GM12878 (cell line): ENCODE measurements around the gene SIGLEC11.

Source experiments
- CEBPB ChIP-seq, 2 experiments: fragments of 150-350 bp in 1 of 2; IDR thresholded peaks; 2 replicates each; pipeline ENCODE4 v1.6.1; 2012 to 2014; ENCODE audit warnings: low read depth in 2 of 2, low read length in 2 of 2, borderline replicate concordance in 1 of 2, inconsistent platforms in 1 of 2
- CHD4 ChIP-seq: fragments of 200-600 bp; sonication (generic); IDR thresholded peaks from 2 replicates; pipeline ENCODE4 v1.6.1; 2016; ENCODE audit warnings: mild to moderate bottlenecking
- CREB1 ChIP-seq: IDR thresholded peaks from 2 replicates; pipeline ENCODE4 v1.6.1; 2012; ENCODE audit warnings: low read depth, mild to moderate bottlenecking, inconsistent platforms
- EZH2 ChIP-seq: IDR thresholded peaks from 2 replicates; pipeline ENCODE4 v1.6.1; 2012; ENCODE audit warnings: low read depth, mild to moderate bottlenecking, control low read depth, inconsistent platforms, low read length, borderline replicate concordance; ENCODE audit not compliant: control insufficient read depth
- MXI1 ChIP-seq: fragments of 150-350 bp; IDR thresholded peaks from 2 replicates; pipeline ENCODE4 v1.6.1; 2011; ENCODE audit warnings: low read depth, mild to moderate bottlenecking, inconsistent platforms, low read length, improper control_type of control experiment
- TAF1 ChIP-seq: IDR thresholded peaks from 2 replicates; pipeline ENCODE4 v1.6.1; 2011; ENCODE audit warnings: mild to moderate bottlenecking, low read depth, low read length, borderline replicate concordance
- ZNF217 ChIP-seq: fragments of 450-650 bp; IDR thresholded peaks from 2 replicates; pipeline ENCODE4 v1.6.1; 2017; ENCODE audit warnings: antibody characterized with exemption, mild to moderate bottlenecking
- ZNF274 ChIP-seq: IDR thresholded peaks from one replicate; pipeline ENCODE4 v1.8.0; 2011; ENCODE audit not compliant: insufficient read length, insufficient read depth
- TF ChIP-seq, protein P1 (sequence below), 3 experiments: IDR thresholded peaks in 2 of 3; conservative IDR thresholded peaks in 1 of 3; 2 replicates each; pipeline ENCODE4 v1.5.1; 2011; ENCODE audit warnings: low read depth in 3 of 3, low read length in 3 of 3, mild to moderate bottlenecking in 3 of 3, control low read depth in 2 of 3, moderate library complexity in 2 of 3, inconsistent platforms in 1 of 3, mixed read lengths in 1 of 3; ENCODE audit not compliant: control insufficient read depth in 2 of 3, insufficient read depth in 1 of 3; ENCODE audit errors: extremely low read depth in 1 of 3

DNA sequence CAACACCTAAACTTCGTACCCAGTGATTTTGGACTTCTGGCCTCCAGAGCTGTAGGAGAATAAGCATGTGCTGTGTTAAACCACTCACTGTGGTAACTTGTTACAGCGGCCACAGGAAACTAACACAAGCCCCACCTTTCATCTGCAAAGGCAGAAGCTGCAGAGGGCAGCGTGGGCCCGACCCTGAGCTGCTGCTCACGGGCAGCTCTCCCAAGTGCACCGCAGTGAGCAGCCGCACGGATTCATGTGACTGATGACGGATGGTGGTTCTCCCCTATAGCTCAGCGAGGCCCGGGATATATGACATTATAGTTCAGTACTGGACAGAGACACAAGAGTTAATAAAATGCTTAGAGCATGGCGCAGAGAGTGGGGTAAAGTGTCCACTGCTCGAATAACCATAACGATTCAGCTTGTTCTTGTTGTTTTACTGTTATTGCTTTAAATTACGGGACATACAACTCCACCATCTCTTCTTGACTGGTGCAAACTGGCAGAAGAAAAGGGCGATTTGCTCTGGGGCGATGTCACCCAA lies 42.3 kb upstream of the SIGLEC11 start:
- TF ChIP-seq, protein P1, sequence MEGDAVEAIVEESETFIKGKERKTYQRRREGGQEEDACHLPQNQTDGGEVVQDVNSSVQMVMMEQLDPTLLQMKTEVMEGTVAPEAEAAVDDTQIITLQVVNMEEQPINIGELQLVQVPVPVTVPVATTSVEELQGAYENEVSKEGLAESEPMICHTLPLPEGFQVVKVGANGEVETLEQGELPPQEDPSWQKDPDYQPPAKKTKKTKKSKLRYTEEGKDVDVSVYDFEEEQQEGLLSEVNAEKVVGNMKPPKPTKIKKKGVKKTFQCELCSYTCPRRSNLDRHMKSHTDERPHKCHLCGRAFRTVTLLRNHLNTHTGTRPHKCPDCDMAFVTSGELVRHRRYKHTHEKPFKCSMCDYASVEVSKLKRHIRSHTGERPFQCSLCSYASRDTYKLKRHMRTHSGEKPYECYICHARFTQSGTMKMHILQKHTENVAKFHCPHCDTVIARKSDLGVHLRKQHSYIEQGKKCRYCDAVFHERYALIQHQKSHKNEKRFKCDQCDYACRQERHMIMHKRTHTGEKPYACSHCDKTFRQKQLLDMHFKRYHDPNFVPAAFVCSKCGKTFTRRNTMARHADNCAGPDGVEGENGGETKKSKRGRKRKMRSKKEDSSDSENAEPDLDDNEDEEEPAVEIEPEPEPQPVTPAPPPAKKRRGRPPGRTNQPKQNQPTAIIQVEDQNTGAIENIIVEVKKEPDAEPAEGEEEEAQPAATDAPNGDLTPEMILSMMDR (IDR thresholded peaks at IDR 0.05 in 2 of 3, conservative IDR thresholded peaks at IDR 0.05 in 1 of 3; ENCODE audit: control insufficient read depth in 2 of 3, extremely low read depth in 1 of 3, insufficient read depth in 1 of 3, low read depth in 3 of 3, low read length in 3 of 3): no peak
- TF ChIP-seq CREB1 (no peak), CHD4 (no peak), TAF1 (no peak), ZNF274 (no peak), ZNF217 (no peak), EZH2 (no peak), CEBPB (IDR thresholded peaks at IDR 0.05; ENCODE audit: borderline replicate concordance in 1 of 2, low read depth in 2 of 2, low read length in 2 of 2) (no peak), MXI1 (no peak)
